ENCODE results near the gene UHMK1. TPM values are rescaled to one million over a fixed set of nuclear protein-coding genes. Genes with fewer than 3 reads are reported as not detected.
A peak's percentile ranks its signal among the peaks of the same experiment; 100 is the strongest.
"Not testable (repeated sequence)": the region's sequence is repeated elsewhere in the genome, so short reads cannot be mapped to it uniquely, and the experiment has no call there.

Gene UHMK1, protein sequence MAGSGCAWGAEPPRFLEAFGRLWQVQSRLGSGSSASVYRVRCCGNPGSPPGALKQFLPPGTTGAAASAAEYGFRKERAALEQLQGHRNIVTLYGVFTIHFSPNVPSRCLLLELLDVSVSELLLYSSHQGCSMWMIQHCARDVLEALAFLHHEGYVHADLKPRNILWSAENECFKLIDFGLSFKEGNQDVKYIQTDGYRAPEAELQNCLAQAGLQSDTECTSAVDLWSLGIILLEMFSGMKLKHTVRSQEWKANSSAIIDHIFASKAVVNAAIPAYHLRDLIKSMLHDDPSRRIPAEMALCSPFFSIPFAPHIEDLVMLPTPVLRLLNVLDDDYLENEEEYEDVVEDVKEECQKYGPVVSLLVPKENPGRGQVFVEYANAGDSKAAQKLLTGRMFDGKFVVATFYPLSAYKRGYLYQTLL
- total RNA-seq = 10 to 100 TPM; 70.2 to 72.5 TPM
- 10 to 100 TPM; 35.7 to 53.4 TPM for polyA plus RNA-seq

DNA sequence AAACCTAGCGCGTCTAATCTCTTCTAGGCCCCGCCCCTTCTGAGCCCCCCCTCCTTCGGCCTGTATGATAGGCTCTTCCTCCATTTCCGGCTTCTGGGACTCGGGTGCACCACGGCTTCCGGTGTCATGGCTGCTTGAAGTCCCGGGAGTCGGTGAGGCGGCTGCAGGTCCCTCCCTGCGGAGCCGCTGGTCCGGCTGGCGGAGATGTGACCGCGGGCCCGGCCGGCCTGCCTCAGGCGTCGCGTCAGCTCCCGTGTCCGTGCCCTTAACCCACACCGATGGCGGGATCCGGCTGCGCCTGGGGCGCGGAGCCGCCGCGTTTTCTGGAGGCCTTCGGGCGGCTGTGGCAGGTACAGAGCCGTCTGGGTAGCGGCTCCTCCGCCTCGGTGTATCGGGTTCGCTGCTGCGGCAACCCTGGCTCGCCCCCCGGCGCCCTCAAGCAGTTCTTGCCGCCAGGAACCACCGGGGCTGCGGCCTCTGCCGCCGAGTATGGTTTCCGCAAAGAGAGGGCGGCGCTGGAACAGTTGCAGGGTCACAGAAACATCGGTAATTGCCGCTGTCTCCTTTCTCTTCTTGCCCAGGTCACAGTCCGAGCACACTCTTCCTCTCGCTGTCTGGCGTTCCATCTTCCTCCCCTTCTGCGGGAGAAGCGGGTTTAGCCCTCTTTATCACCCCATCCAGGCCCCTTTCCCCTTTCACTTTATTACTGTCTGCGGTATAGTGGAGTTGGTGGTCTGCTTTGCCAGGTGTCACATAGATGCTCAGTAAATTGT is at the start of gene UHMK1:
TSS of gene UHMK1 (plus strand) at position 96 of the 773 bp plus-strand sequence. CDS start at position 279, 183 bp downstream.
- POLR2A ChIA-PET (ENCODE audit: partially characterized antibody) = interaction anchor here (0.8 to 1.0 kb wide), 2 partner anchors 62 to 63 kb away, joined by 3 to 4 read pairs; partner anchors contain the start of gene UAP1

GRCh38 chr1:162454361-162454760 is 43.3 kb upstream of the UHMK1 start:
- H3K27me3 Mint-ChIP-seq; H3K36me3 ChIP-seq (ENCODE audit: insufficient read depth, low read length); H3K4me1 Mint-ChIP-seq; intact Hi-C loops (cut with micrococcal nuclease); H3K4me3 Mint-ChIP-seq; H3K9me3 Mint-ChIP-seq; CTCF ChIA-PET (ENCODE audit: partially characterized antibody); H3K4me3 ChIP-seq (ENCODE audit: low read length in 2 of 2); H3K27ac Mint-ChIP-seq; DNase-seq; H3K4me1 ChIP-seq (ENCODE audit: insufficient read depth, low read length); POLR2A ChIA-PET (ENCODE audit: partially characterized antibody); H3K27me3 ChIP-seq (ENCODE audit: insufficient read depth, low read length); H3K36me3 Mint-ChIP-seq; H3K27ac ChIP-seq (ENCODE audit: low read depth, low read length); H3K9me3 ChIP-seq (ENCODE audit: control insufficient read depth in 1 of 2, low read length in 2 of 2): not testable (repeated sequence)

More for the DNA sequence above, at the start of gene UHMK1:
- peaks cover 24 to 42% (median 33%) of the 10 kb centered on the region in 4 donors for H3K4me1 Mint-ChIP-seq
- Histone ChIP-seq H3K4me1 (ENCODE audit: insufficient read depth, low read length) (peaks cover 35% of the 10 kb centered on the region), H3K9me3 (ENCODE audit: control insufficient read depth in 1 of 2, low read length in 2 of 2) (no peaks in the 10 kb centered on the region), H3K27me3 (ENCODE audit: insufficient read depth, low read length) (no peaks in the 10 kb centered on the region), H3K36me3 (ENCODE audit: insufficient read depth, low read length) (peaks cover 25% of the 10 kb centered on the region), H3K4me3 (ENCODE audit: low read length in 2 of 2) (peak within 1 kb of the TSS; percentile 18 to 67), H3K27ac (ENCODE audit: low read depth, low read length) (peak within 1 kb of the TSS; percentile 82)
- H3K4me3 Mint-ChIP-seq = peak within 1 kb of the TSS; percentile 89 to 98 (median 94)
- H3K27me3 Mint-ChIP-seq = peaks cover 0 to under 1% of the 10 kb centered on the region in 2 donors
- intact Hi-C loops (cut with micrococcal nuclease) = loop anchor here (1.0 to 5.0 kb wide), 3 partner anchors 63 to 823 kb away; partner anchors contain the start of genes HSD17B7, NUF2 and UAP1
- H3K27ac Mint-ChIP-seq = peak within 1 kb of the TSS; percentile 91 to 98 (median 97)
- H3K9me3 Mint-ChIP-seq = peaks cover 0 to 2% (median 0%) of the 10 kb centered on the region in 8 donors
- DNase-seq = peak; percentile 87 to 96 (median 90)
- peaks cover 12 to 41% of the 10 kb centered on the region in 2 donors for H3K36me3 Mint-ChIP-seq
- CTCF ChIA-PET (ENCODE audit: partially characterized antibody) = no interaction called here

DNA sequence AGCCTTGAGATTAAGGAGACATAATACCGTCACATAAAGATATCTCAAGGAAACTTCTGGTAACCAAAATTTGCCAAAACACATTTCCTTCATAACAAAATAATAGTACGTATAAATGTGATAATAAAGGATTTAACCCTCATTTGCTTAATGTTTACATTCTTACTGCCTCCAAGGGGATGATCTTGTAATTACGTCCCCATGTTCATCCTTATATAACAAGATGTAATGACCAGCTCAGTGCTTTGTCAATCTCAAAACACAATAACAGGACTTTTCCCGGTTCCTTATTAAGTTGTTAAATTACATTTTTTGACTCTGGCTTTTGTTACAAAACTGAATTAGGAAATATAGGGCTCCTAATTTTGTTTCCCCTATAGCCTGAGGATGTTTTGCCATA is 41.3 kb upstream of the UHMK1 start:
- H3K4me3 Mint-ChIP-seq = no peak overlapping the region
- no peaks in the 10 kb centered on the region for H3K9me3 ChIP-seq (ENCODE audit: control insufficient read depth in 1 of 2, low read length in 2 of 2)
- H3K27ac ChIP-seq (ENCODE audit: low read depth, low read length) = no peak overlapping the region
- POLR2A ChIA-PET (ENCODE audit: partially characterized antibody) = no interaction called here
- H3K27me3 ChIP-seq (ENCODE audit: insufficient read depth, low read length) = no peaks in the 10 kb centered on the region
- peaks cover 1 to 5% of the 10 kb centered on the region in 2 donors for H3K27me3 Mint-ChIP-seq
- H3K36me3 Mint-ChIP-seq = no peaks in the 10 kb centered on the region
- no peaks in the 10 kb centered on the region for H3K36me3 ChIP-seq (ENCODE audit: insufficient read depth, low read length)
- H3K9me3 Mint-ChIP-seq = peaks cover 0 to 8% (median 1%) of the 10 kb centered on the region in 8 donors
- no peak overlapping the region for H3K27ac Mint-ChIP-seq
- DNase-seq = no peak
- intact Hi-C loops (cut with micrococcal nuclease) = no loop called here
- H3K4me1 ChIP-seq (ENCODE audit: insufficient read depth, low read length) = no peaks in the 10 kb centered on the region
- no peak overlapping the region for H3K4me3 ChIP-seq (ENCODE audit: low read length in 2 of 2)
- no peaks in the 10 kb centered on the region for H3K4me1 Mint-ChIP-seq
- CTCF ChIA-PET (ENCODE audit: partially characterized antibody) = no interaction called here

- Histone ChIP-seq H3K9me3 (ENCODE audit: control insufficient read depth in 1 of 2, low read length in 2 of 2) (no peaks in the 10 kb centered on the region), H3K4me3 (ENCODE audit: low read length in 2 of 2) (no peak overlapping the region), H3K4me1 (ENCODE audit: insufficient read depth, low read length) (no peaks in the 10 kb centered on the region), H3K27ac (ENCODE audit: low read depth, low read length) (no peak overlapping the region), H3K36me3 (ENCODE audit: insufficient read depth, low read length) (no peaks in the 10 kb centered on the region), H3K27me3 (ENCODE audit: insufficient read depth, low read length) (no peaks in the 10 kb centered on the region)
- no peaks in the 10 kb centered on the region for H3K4me1 Mint-ChIP-seq
- ChIA-PET POLR2A (ENCODE audit: partially characterized antibody) (no interaction called here), CTCF (ENCODE audit: partially characterized antibody) (no interaction called here)
- no peak for DNase-seq
- H3K4me3 Mint-ChIP-seq = no peak overlapping the region
- no peak overlapping the region for H3K27ac Mint-ChIP-seq
- intact Hi-C loops (cut with micrococcal nuclease) = no loop called here
- H3K9me3 Mint-ChIP-seq = peaks cover 0 to 6% (median 0%) of the 10 kb centered on the region in 8 donors
- no peaks in the 10 kb centered on the region for H3K36me3 Mint-ChIP-seq
- peaks cover 1 to 5% of the 10 kb centered on the region in 2 donors for H3K27me3 Mint-ChIP-seq
Measured at GRCh38 chr1:162458236-162458635, 39.4 kb upstream of the UHMK1 start.

DNA sequence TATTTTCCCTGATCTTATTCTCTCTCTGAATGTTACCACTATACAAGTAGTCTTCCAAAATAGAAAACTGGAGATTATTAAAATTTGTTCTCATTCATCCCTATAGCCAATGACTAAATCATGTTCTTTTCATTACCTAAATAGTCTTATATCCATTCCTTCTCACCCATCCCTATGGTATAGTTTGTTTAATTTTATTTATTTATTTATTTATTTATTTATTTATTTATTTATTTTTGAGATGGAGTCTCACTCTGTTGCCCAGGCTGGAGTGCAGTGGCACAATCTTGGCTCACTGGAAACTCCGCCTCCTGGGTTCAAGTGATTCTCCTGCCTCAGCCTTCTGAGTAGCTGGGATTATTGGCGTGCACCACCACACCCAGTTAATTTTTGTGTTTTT is 35.2 kb upstream of the UHMK1 start:
- H3K9me3 ChIP-seq (ENCODE audit: control insufficient read depth in 1 of 2, low read length in 2 of 2); H3K9me3 Mint-ChIP-seq; H3K4me1 Mint-ChIP-seq; H3K4me3 ChIP-seq (ENCODE audit: low read length in 2 of 2); H3K4me3 Mint-ChIP-seq; H3K27me3 ChIP-seq (ENCODE audit: insufficient read depth, low read length); H3K27me3 Mint-ChIP-seq; H3K27ac Mint-ChIP-seq; H3K36me3 ChIP-seq (ENCODE audit: insufficient read depth, low read length); POLR2A ChIA-PET (ENCODE audit: partially characterized antibody); DNase-seq; H3K27ac ChIP-seq (ENCODE audit: low read depth, low read length); H3K4me1 ChIP-seq (ENCODE audit: insufficient read depth, low read length); CTCF ChIA-PET (ENCODE audit: partially characterized antibody); H3K36me3 Mint-ChIP-seq; intact Hi-C loops (cut with micrococcal nuclease): not testable (repeated sequence)

DNA sequence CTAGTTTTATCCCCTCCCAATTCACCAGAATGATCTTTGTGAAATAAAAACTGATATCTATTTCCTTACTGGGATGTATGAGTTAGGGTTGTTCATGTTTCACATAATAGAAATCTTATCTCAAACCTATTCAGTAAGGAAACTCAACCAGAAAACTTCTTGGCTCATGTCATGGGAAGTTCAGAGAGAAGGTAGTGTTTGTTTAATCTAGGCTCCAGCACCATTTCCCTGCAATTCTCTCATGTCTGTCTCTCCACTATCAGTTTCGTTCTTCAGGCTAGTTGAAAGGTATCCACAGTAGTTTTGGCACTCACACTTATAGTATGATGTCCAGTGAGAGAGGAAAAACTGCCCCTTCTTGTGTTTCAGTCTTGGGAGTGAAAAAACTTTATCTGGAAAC is 34.6 kb upstream of the UHMK1 start:
- CTCF ChIA-PET (ENCODE audit: partially characterized antibody) = no interaction called here
- intact Hi-C loops (cut with micrococcal nuclease) = no loop called here
- no peaks in the 10 kb centered on the region for H3K36me3 Mint-ChIP-seq
- POLR2A ChIA-PET (ENCODE audit: partially characterized antibody) = no interaction called here
- no peak overlapping the region for H3K4me3 Mint-ChIP-seq
- peaks cover 0 to 3% (median 0%) of the 10 kb centered on the region in 4 donors for H3K4me1 Mint-ChIP-seq
- no peak for DNase-seq
- H3K27ac Mint-ChIP-seq = no peak overlapping the region
- H3K27me3 Mint-ChIP-seq = peaks cover 6 to 7% of the 10 kb centered on the region in 2 donors
- Histone ChIP-seq H3K27ac (ENCODE audit: low read depth, low read length) (no peak overlapping the region), H3K4me3 (ENCODE audit: low read length in 2 of 2) (no peak overlapping the region), H3K9me3 (ENCODE audit: control insufficient read depth in 1 of 2, low read length in 2 of 2) (no peaks in the 10 kb centered on the region), H3K27me3 (ENCODE audit: insufficient read depth, low read length) (no peaks in the 10 kb centered on the region), H3K4me1 (ENCODE audit: insufficient read depth, low read length) (no peaks in the 10 kb centered on the region), H3K36me3 (ENCODE audit: insufficient read depth, low read length) (no peaks in the 10 kb centered on the region)
- H3K9me3 Mint-ChIP-seq = peaks cover 0 to 6% (median 3%) of the 10 kb centered on the region in 8 donors

- H3K27ac ChIP-seq (ENCODE audit: low read depth, low read length) = no peak overlapping the region
- H3K27me3 ChIP-seq (ENCODE audit: insufficient read depth, low read length) = no peaks in the 10 kb centered on the region
- CTCF ChIA-PET (ENCODE audit: partially characterized antibody) = no interaction called here
- Mint-ChIP-seq H3K27ac (no peak overlapping the region), H3K9me3 (peaks cover 0 to 6% (median 3%) of the 10 kb centered on the region in 8 donors), H3K27me3 (peaks cover 9 to 18% of the 10 kb centered on the region in 2 donors), H3K4me3 (no peak overlapping the region), H3K36me3 (no peaks in the 10 kb centered on the region), H3K4me1 (peaks cover 0 to 3% (median 0%) of the 10 kb centered on the region in 4 donors)
- DNase-seq = no peak
- intact Hi-C loops (cut with micrococcal nuclease) = no loop called here
- POLR2A ChIA-PET (ENCODE audit: partially characterized antibody) = no interaction called here
- H3K36me3 ChIP-seq (ENCODE audit: insufficient read depth, low read length) = no peaks in the 10 kb centered on the region
- H3K4me3 ChIP-seq (ENCODE audit: low read length in 2 of 2) = no peak overlapping the region
- no peaks in the 10 kb centered on the region for H3K9me3 ChIP-seq (ENCODE audit: control insufficient read depth in 1 of 2, low read length in 2 of 2)
- no peaks in the 10 kb centered on the region for H3K4me1 ChIP-seq (ENCODE audit: insufficient read depth, low read length)
Measured at GRCh38 chr1:162466797-162467196, 30.8 kb upstream of the UHMK1 start.

All from CD4-positive, alpha-beta memory T cell (primary cell).